Lower lobe of right lung (tissue), 2 donors: ENCODE results near the gene RAB14. TPM values are rescaled to one million over a fixed set of nuclear protein-coding genes. Genes with fewer than 3 reads are reported as not detected.

Source experiments
- ATAC-seq, 2 donors: fragments of 200-7000 bp; cut with Tn5 transposase; one replicate each; pipeline ENCODE4 v1.9.1; 2020 to 2022; ENCODE audit warnings: mild to moderate bottlenecking in 2 of 2, moderate library complexity in 2 of 2
- DNase-seq: peaks from one replicate; pipeline ENCODE4 v3.0.0-alpha.2; 2020
- H3K27ac ChIP-seq: fragments of 200-600 bp; one replicate; pipeline ENCODE4 v1.8.0; 2022
- H3K27me3 ChIP-seq: fragments of 200-600 bp; one replicate; pipeline ENCODE4 v1.8.0; 2022; ENCODE audit warnings: low read depth
- H3K36me3 ChIP-seq: fragments of 200-600 bp; one replicate; pipeline ENCODE4 v1.8.0; 2022; ENCODE audit warnings: mild to moderate bottlenecking
- H3K4me1 ChIP-seq: fragments of 200-600 bp; one replicate; pipeline ENCODE4 v1.8.0; 2022
- H3K4me3 ChIP-seq: fragments of 200-600 bp; one replicate; pipeline ENCODE4 v1.8.0; 2022; ENCODE audit warnings: mild to moderate bottlenecking
- H3K9me3 ChIP-seq: fragments of 200-600 bp; one replicate; pipeline ENCODE4 v1.8.0; 2022
- CTCF ChIP-seq: fragments of 200-600 bp; IDR thresholded peaks from one replicate; pipeline ENCODE4 v1.8.0; 2022; ENCODE audit warnings: antibody characterized with exemption, mild to moderate bottlenecking
- intact Hi-C: fragments of 100-400 bp; cut with DNase I; formaldehyde crosslinking; loops from one replicate; pipeline ENCODE4 v1.11.0; 2022
- total RNA-seq: library from RNA; stranded (reverse); fragmentation: NEBNext Ultra II Directional; extraction: Animal tissue kit (Norgen Biotek cat#: 25700); gene quantifications from one replicate; pipeline ENCODE4 v1.2.1, GENCODE V29; 2021
- donor health status: DM: no; HTN: yes; CAD: no; lungs with severe emphysema.

RAB14 gene
- total RNA-seq, 1 donor from 2014 or later, result 101 TPM

- no peaks in the 10 kb centered on the region for H3K9me3 ChIP-seq
- ATAC-seq, result no peak
- no peak for TF ChIP-seq CTCF
- intact Hi-C loops, result no loop called here
- H3K36me3 ChIP-seq, result peaks cover 25% of the 10 kb centered on the region
- no peak for DNase-seq
- no peak overlapping the region for H3K27ac ChIP-seq
- H3K27me3 ChIP-seq, result no peaks in the 10 kb centered on the region
- no peak overlapping the region for H3K4me3 ChIP-seq
- H3K4me1 ChIP-seq, result peaks cover 68% of the 10 kb centered on the region
Measured at GRCh38 chr9:121189660-121190059, 12.0 kb downstream of the RAB14 start.

- H3K4me1 ChIP-seq, result peaks cover 68% of the 10 kb centered on the region
- no peaks in the 10 kb centered on the region for H3K9me3 ChIP-seq
- no peaks in the 10 kb centered on the region for H3K27me3 ChIP-seq
- ATAC-seq (no peak), DNase-seq (no peak)
- peaks cover 25% of the 10 kb centered on the region for H3K36me3 ChIP-seq
- H3K4me3 ChIP-seq, result no peak overlapping the region
- no peak for TF ChIP-seq CTCF
- intact Hi-C loops, result no loop called here
- no peak overlapping the region for H3K27ac ChIP-seq
Measured at GRCh38 chr9:121189006-121189405, 12.7 kb downstream of the RAB14 start.

GRCh38 chr9:121187636-121188305 lies 13.9 kb downstream of the RAB14 start:
- Histone ChIP-seq H3K27me3 (no peaks in the 10 kb centered on the region), H3K9me3 (no peaks in the 10 kb centered on the region), H3K4me1 (peaks cover 68% of the 10 kb centered on the region), H3K4me3 (no peak overlapping the region), H3K27ac (no peak overlapping the region), H3K36me3 (peaks cover 29% of the 10 kb centered on the region)
- no peak for ATAC-seq
- TF ChIP-seq CTCF, result no peak
- DNase-seq, result no peak
- intact Hi-C loops, result no loop called here

GRCh38 chr9:121185774-121186403 lies 15.8 kb downstream of the RAB14 start:
- Histone ChIP-seq H3K4me1 (peaks cover 60% of the 10 kb centered on the region), H3K27me3 (no peaks in the 10 kb centered on the region), H3K27ac (no peak overlapping the region), H3K36me3 (peaks cover 48% of the 10 kb centered on the region), H3K4me3 (no peak overlapping the region), H3K9me3 (no peaks in the 10 kb centered on the region)
- no peak for TF ChIP-seq CTCF
- DNase-seq, result no peak
- intact Hi-C loops, result no loop called here
- peak; percentile 13 to 18 for ATAC-seq

- H3K27me3 ChIP-seq, result no peaks in the 10 kb centered on the region
- H3K36me3 ChIP-seq, result peaks cover 55% of the 10 kb centered on the region
- no peak for DNase-seq
- no peak for TF ChIP-seq CTCF
- H3K9me3 ChIP-seq, result no peaks in the 10 kb centered on the region
- H3K4me3 ChIP-seq, result no peak overlapping the region
- intact Hi-C loops, result no loop called here
- no peak overlapping the region for H3K27ac ChIP-seq
- peak; percentile 51 to 64 for ATAC-seq
- H3K4me1 ChIP-seq, result peaks cover 60% of the 10 kb centered on the region
Measured at GRCh38 chr9:121185178-121185745, 16.4 kb downstream of the RAB14 start.
